NCI-H2107 treated with DMSO at 0.1 percent for 48 hours (cell line): ENCODE data around the gene MICAL3.

Source experiments
- DNase-seq: peaks from one replicate; lab custom pipeline; 2025; ENCODE audit not compliant: unreplicated experiment; lab: John Stamatoyannopoulos, UW

Gene MICAL3

DNA sequence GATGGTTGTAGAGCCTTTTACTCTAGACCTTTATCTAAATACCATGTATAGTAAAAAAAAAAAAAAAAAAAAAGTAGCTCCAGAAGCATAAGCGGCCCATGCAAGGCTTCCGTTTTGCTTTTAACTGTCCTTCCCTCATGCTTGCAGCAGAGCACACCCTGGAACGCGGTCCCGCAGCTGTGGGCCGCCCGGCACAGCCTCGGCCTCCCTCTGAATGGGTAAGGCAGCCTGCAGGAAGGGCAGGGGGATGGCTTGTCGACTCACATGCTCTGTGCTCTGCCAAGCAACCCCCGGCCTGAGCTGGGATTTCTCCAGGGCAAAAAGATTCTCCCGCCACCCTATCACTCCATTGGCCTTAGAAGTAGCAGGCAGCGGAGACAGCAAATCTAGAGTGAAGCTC, 148.7 kb downstream of the MICAL3 start:
- DNase-seq = no peak

DNA sequence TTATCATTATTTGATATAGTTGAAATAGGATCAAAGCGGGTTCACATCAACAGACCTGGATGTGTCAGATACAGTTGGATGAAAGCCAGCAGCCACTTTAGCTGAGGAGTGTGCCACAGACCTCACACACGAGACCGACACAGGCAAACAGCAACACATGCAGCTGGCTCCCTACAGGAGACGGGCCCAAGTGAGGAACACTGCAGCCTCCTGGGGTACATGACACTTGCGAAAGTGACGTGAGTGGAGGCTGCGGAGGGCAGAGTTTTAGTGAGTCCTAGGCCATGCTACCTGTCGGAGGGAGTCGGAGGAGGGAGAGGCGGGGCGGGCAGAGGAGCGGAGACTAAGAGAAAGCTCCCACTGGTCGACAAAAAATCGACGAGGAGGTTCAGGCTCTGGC, 149.2 kb downstream of the MICAL3 start:
- no peak for DNase-seq

GRCh38 chr22:17874231-17874905, 150.0 kb downstream of the MICAL3 start:
- DNase-seq = no peak

DNA sequence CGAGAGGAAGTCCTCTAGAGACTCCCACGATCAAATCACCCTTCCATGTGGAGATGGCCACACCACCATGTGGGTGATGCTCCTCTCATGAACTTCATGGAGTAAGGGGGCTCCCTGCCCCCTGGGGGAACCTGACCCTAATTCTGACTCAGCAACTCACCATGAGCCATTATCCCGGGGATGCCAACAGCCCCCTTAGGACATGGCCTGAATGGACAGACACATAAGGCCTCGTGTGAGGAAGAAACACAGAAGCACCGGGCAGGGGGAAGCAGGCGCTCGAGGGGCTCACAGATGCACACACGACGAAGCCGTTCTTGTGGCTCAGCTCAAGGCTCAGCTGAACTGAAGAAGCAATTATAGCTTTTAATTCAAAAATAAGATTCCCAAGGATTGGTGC, 150.6 kb downstream of the MICAL3 start:
- no peak for DNase-seq

DNA sequence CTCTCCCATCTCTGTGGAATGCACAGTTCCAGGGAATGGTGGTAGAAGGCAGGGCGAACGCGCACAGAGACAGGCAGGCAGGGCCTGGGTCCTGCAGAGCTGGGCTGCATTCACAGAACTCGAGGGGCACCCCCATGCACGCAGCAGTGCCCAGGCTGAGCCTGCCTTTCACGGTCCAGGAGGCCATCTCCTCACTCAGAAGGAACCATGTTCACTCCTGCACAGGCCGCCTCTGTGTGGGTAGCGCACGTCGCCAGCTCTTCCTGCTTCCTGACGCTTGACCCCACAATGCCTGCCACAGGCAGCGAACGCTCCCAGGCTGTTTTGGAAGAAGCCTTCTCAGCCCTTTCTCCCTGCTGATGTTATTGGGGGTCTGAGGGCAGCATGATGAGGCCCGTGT, 151.2 kb downstream of the MICAL3 start:
- no peak for DNase-seq

DNA sequence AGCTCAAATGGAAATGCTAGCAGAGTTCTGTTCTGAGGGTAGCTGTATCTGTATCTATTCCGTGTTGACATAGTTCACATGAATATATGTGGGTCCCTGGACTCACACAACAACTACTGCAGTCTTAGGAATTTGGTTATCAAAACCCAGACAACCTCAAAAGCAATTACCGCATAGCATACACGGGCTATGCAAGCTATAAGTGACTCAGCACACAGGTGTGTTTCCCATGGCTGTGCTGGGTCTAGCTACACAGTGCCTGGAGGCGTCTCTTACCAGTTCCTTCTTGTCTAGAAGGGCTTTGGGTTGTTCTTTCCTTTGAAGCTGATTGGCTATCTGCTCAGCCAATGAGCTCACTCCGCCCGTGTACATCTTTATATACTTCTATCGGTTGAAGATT, 151.9 kb downstream of the MICAL3 start:
- DNase-seq = no peak

- DNase-seq = no peak
Observed at GRCh38 chr22:17871726-17872458, 152.5 kb downstream of the MICAL3 start.

DNA sequence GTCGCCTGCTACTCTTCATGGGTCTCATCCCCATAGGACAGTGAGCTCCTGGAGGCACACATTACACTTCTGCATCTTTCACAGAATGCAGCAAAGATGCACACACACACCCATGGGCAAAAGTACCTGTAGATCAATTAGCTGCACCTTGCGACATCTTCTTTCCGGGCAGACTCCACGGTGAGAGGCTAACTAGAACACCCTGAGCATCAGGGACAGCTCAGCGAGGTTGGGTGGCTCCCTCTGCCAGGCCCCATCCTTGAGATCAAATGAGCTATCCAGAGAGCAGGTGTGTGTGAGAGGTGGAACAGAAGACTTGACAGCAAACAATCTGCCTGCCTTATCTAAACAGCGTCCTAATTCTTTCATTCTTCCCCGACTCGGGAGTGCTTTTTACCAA, 154.0 kb downstream of the MICAL3 start:
- no peak for DNase-seq

GRCh38 chr22:17869285-17870096, 154.9 kb downstream of the MICAL3 start:
- no peak for DNase-seq

- DNase-seq = no peak
Observed at GRCh38 chr22:17868771-17869170, 155.6 kb downstream of the MICAL3 start.

DNA sequence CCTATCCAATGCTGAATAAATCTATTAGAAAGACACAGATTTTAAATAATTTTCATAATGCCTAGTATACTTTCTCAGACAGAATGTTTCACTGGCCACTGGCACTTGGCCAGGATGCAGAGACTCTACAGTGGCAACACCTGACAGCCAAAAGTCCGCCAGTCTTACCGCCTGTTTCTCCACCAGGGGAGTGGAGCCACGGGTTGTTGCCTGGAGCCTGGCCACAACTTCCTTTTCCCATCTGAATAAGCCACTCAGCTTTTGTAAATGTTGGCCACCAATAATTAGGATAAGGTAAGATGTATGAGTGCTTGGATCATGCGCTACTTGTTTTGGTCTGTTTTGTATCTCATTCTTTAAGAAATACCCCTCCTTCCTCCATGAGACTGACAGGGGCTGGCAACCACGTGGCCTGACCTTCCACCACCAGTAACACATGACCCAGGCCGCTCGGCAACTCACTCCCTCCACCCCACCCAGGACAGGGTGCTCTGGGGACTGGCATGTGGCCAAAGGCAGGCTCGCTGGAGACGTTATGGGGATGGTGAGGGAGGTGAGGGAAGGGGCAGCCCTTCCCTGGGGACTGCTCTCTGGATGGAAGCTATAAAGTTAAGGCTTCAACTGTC, 157.1 kb downstream of the MICAL3 start:
- DNase-seq = no peak

- DNase-seq = no peak
Observed at GRCh38 chr22:17866621-17867020, 157.7 kb downstream of the MICAL3 start.

GRCh38 chr22:17866127-17866526, 158.2 kb downstream of the MICAL3 start:
- DNase-seq = no peak

DNA sequence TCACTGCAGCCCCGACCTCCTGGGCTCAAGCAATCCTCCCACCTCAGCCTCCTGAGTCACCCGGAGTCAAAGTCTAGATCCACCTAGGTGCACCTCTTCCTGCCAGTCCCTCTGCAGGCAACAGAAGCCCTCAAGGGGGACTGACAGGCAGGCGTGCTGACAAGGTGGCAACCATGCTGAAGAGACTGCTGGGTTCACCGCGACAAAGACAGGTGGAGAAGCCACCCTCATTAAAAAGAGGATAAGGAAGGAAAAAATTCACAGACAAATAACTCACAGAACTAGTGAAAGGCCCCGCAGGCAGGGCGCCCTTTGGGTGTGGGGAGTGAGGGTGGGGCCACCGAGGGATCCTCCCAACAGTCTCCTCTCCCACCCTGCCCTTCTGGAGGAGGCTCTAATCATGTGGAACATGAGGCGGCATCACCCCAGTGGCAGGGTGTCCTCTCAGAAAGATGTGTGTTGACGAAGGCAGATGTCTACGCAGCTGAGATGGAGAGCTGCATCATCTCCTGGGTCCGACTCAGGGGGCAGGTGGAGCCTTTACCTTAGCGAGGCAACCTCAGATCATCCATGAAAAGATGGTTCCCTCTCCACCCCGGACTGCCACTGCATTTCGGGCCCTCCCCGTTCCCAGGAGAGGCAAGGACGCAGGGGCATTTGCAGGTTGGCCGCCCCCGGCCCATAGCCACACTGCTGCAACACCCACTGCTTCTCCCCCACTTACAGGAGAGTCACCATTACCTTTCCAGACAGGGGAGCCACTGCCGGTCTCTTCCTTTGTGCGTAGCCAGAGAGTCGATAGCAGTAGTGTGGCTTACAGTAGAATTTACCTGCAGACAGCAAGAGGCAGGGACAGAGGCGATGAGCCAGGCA, 158.9 kb downstream of the MICAL3 start:
- no peak for DNase-seq

DNA sequence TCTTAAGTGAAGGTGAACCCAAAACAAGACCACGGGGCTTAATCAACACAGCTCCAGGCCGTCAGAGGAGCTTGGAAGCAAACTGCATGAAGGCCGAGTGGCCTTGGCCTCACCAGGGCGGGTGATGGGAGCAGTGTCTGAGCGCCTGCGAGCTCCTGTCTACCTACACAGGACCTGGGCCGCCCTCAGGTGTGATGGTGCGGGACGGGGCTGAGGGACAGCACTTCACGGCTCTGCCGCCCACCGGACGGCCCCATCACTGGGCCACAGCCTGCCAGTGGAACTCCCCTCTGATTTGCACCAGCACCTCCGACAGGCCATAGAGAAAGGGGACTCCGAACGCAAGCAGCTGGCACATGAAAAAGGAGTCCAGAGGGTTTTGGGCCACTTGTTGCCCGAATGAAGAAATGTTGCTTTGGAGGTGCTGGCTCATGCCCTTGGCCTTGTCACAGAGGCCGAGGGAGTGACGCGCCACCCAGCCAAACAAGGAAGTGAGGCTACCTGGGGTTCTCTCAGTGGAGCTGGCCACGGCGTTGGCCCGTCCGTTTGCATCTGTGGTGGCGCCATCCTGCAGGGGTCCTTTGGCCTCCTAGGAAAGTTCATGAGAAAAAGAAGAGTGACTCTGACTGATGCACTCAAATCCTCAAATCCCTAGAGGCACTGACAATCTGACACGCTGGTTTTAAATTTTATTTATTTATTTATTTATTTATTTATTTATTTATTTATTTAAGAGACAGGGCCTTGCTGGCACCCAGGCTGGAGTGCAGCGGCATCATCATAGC, 159.8 kb downstream of the MICAL3 start:
- no peak for DNase-seq

- DNase-seq = no peak
Observed at GRCh38 chr22:17862646-17863181, 161.6 kb downstream of the MICAL3 start.

GRCh38 chr22:17861909-17862308, 162.5 kb downstream of the MICAL3 start:
- no peak for DNase-seq

DNA sequence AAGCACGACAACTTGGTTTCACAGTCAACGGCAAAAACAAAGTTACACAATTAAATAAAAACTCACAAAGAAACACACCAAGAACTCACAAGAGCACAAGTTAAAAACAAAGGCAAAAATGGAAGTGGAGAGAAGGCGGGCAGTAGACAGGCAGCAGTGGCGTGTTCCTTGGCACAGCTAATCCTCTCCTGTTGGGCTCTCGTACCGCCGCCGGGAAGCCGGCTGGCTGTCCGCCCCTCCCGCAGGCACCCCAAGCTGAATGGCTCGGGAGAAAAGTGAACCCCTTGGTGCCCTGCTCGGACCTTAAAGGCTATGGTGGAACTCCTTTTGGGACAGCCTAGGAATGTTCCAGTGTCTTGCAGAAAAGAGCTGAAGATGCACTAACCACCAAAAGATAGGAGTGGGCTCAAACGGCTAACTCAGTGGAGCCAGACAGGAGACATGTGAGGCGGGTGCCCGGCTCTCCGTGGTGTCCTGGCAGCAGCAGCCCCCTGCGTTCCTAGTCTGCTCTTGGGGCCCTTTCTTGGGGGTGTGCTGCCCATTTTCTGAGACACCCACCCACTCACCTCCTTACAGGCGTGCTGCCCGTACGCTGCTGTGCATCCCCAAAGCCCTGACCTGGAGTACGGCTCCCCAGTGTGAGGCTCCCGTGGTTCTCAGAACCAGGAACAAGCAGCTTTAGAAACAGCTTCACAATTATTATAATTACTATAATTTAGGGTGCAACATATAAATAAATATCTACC, 164.0 kb downstream of the MICAL3 start:
- DNase-seq = no peak

- no peak for DNase-seq
Observed at GRCh38 chr22:17858033-17858432, 166.3 kb downstream of the MICAL3 start.
